Stimulated activated CD8-positive, alpha-beta memory T cell treated with anti-CD3 and anti-CD28 coated beads, Interleukin-7, amount 100 ng/mL, for 4 hours (primary cell): Measurements from ENCODE around the gene ADGRG2.
A peak's percentile ranks its signal among the peaks of the same experiment; 100 is the strongest.
"Not testable (repeated sequence)": the region's sequence is repeated elsewhere in the genome, so short reads cannot be mapped to it uniquely, and the experiment has no call there.

ENCODE experiments used
- DNase-seq, 2 donors: peaks; one replicate each; pipeline ENCODE4 v3.0.0-alpha.2; 2020; ENCODE audit warnings: low read depth in 2 of 2

Gene ADGRG2

DNA sequence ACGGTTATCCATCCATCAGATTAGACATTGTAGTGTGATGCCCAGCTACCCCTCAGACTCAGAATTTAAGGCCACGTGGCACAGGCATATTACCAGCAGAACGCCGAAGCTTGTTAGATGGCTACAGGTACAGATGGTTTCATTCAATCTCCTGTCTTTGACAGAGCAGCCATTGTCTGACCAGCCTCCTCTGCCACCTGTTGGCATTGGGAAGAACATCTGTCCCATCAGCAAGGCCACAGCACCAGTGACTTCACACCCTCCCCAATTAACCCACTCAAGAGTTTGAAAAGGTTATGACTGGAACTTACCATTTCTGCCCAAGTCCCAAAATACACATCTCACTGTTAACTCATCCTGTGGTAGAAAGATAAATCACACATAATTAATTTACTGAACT, 116.4 kb downstream of the ADGRG2 start:
- DNase-seq, result no peak

DNA sequence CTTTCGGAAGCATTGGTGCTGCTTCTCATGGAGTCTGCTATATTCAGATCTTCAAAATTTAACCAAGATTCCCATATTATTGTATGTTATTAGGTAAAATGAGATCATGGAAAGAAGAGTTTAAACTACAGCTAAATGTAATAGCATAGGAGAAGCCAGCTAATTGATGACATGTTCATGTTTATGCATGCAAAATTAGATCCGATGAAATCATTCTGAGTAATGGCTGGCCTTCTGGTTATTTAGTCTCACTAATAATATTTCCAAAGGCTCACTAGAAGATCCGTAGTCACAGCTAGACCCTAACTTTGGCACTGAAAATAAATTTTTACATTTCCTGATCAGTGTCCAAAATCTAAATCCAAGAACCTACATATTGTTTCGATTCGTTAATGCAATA, 118.5 kb downstream of the ADGRG2 start:
- DNase-seq, result no peak

DNA sequence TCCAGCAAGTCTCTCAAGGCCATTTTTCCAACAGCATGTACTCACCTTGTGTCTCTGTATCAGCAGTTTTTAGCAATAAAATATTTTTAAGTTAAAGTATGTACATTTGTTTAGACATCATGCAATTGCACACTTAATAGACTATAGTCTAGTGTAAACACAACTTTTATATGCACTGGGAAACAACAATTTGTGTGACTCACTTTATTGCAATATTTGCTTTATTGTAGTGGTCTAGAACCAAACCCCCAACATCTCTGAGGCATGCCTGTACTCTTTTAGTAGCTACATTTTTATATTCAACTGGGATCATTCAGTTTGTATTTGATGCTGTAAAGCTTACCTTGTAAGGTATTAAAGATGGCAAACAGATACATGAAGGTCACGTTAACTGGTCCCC, 123.6 kb downstream of the ADGRG2 start:
- DNase-seq, result no peak

DNA sequence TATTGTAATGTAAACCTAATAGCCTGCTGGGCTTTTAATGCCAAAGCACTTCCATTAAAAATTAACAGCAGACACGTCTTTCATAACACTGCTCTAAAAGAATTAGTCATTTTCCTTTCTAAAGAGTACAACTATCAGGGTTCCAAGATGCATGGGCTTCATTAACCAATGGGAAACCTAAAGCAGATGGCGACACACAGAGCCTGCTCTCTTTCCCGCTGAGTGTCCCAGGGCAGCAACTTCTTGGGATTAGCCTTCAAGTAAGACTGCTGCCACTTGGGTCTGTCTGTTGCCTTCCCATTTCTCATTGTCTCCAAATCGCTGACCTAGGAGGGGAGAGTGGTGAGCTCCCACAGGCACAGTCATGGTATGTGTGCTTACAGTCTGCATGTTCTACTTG, 124.4 kb downstream of the ADGRG2 start:
- DNase-seq, result no peak

DNA sequence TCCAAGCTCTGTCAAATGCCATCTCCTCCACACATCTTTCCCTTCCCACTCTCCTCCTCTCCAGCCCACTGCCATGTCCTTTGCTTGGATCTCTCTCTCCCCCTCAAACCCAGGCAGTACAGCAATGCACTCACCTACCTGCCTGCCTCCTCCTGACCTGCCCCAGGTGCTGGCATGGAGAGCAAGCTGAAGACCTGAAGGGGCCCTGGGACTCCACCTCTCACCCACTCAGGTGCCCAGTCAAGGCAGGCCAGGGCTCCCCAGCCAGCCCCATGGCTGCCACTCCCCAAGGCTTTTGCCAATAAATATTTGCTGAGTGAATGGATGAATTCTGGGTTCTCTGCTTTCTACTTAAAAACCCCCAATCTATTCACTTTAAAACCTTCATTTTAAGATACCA, 125.7 kb downstream of the ADGRG2 start:
- DNase-seq, result no peak

DNA sequence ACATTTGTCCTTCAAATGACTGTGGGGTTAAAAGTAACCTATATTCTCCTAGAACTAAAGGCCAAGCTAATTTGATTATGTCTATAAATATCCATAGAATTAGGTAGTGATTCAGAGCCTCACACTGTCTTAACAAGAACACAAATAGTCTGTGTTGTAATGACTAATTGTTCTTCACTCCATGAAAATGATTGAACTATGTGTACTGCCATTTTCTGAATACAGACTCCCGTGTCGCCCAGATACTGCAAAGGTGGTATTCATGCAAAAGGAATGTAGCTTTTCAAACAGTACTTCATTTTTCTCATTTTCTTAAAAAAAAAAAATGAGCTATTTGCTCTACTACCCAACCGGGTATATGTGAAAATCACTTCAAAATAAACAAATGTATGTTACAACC, 127.0 kb downstream of the ADGRG2 start:
- no peak for DNase-seq

DNA sequence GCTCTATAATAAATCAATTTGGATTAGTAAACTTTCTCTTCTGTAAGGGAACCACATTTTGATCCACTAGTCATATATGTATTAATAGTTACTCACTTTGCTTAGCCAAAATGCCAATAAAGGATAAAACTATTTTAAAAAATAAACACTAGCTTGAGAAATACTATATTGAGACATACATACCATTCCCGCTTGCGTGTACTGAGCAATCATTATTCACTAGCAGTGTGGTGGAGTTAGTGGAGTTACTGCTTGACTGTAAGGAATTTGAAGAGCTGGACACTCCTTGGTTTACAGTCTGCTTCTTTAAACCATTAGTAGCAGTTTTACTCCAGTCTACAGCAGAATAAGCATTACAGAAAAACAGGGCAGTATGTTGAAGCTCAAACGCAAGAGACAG, 127.6 kb downstream of the ADGRG2 start:
- no peak for DNase-seq

DNA sequence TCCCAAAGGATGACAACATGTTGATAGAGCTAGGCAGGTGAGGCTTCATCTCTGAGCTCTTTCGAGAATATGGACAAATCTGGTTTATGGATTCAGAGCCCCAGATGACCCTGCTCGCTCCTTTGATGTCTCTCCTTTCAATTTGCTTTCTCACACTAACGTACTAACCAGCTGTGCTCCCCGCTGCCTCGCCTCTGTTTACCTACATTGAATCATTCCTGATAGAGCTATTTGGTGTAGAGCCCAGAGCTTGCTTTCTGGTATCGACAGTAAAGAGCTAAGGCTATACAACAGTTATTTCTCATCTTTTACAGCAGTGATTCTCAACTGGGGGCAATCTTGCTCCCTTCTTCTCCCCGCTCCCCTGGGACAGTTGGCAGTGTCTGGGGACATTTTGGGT, 129.4 kb downstream of the ADGRG2 start:
- DNase-seq, result no peak

DNA sequence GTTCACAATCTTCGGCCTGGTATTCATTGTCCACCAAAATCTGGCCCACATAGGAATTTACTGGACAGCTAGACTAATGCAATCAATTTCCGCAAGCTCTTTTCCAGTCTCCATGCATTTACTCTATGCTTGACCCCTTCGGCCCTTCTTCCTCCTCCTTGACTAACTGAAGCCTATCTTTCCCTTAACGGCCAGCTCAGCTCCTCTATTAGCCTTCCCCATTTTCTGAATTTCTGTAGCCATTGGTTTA, 137.2 kb downstream of the ADGRG2 start:
- DNase-seq, result no peak

DNA sequence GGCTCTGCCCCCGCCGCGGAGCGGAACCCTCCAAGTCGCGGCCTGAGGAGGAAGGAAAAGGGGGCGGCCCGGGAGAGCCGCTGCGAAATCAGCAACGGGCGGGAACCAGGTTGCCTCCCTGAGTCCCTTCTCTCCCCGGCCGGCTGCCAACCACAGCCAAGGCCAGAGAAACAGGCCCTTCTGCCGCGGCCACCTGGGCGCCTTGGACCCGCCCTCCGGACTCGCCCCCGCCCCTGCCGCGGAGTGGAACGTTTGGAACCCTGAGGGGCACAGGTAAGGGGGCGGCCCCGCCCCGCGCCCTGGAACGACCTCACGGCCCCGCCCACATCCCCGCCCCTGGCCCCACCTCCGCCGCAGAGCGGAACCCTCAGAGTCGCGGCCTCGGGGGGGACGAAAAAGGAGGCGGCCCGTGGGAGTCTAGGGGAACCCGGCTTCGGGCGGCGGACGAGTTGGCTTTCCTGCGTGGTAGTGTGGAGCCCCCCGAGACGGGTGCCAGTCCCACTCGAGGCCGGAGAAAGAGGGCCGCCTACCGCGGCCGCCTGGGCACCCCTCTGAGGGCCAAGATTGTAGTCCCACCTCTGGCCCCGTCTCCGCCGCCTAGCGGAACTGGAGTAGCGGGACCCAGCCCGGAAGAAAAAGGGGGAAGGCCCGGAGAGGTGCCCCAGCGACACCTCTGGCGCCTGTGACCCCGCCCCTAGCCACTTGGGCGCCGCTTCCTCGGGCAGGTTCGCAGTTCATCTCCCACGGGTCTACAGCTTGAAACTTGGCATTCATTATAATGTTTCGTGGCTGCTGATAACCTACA, 137.7 kb downstream of the ADGRG2 start:
- peak; percentile 76 to 82 for DNase-seq

DNA sequence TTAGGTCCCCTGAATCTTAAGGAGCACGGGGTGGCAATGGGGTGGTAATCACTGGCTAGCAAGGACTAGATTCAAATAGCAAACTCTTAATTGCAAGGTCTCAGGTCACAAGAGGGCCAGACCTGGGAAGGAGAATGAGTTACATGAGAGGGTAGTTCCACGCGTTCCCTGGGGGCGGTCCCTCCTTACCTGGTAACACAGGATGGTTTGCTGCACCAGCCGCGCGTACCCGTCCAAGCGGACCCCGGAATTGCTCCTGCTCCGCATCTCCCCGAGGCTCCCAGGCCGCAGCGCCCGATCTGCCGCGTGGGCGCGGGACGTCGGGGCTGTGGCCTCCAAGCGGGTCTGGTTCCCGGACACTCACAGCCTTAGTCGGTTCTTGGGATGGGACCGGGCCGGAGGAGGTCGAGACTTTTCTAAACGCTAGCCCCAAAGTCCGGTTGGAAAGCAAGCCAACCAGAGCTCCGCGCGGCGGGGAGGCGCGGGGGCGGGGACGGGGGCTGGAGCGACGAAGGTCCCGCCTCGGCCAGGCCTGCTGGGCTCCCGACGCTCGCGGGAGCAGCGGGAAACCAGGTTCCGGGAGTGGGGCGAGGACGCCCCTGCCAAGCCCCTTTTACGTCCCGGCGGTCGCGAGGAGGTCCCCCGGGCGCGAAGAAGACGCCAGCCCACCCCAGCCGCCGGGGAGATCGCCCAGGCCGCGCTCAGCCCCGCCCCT, 138.4 kb downstream of the ADGRG2 start, which contains the start of gene PHKA2:
TSS of gene PHKA2 (minus strand) at position 449 of the 715 bp plus-strand sequence. CDS start at position 267, 182 bp downstream.
- DNase-seq, result peak in 1 of 2 donors; percentile 2

DNA sequence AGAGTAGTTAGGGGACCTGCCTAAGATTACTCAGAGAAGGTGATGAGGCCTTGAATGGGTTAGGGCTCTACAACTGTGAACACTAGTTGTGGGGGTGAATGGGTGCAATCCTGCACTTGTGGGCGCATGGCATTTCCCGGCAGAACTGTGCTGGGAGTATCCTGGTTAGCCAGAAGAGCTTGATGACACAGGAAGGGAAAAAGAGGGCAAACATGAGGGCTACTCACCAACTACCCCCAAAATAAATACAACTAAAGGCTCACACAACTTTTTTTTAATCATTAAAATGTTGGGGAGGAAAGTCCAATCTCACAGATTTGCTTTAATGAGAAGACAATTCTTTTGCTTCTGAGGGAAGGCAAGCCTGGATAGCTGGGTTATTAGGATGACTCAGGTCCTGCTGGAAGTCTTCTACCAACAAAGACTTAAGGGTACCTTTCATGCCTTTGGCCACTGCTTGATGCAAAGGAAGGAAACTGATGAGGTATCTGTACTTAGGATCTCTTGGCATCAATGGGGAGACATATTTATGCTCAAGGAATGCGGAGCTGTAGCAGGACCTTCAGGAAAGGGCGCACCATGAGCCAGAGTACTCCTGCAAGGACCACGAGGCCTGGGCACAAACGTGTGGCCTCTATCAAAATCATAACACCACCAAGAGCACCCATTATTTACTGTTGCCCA, 141.0 kb downstream of the ADGRG2 start:
- no peak for DNase-seq

DNA sequence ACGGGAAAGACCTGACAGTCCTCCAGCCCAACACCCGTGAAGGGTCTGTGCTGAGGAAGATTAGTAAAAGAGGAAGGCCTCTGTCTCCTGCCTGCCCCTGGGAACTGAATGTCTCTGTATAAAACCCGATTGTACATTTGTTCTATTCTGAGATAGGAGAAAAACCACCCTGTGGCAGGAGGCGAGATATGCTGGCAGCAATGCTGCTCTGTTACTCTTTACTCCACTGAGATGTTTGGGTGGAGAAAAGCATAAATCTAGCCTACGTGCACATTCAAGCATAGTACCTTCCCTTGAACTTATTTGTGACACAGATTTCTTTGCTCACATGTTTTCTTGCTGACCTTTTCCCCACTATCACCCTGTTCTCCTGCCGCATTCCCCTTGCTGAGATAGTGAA, 142.0 kb downstream of the ADGRG2 start:
- not testable (repeated sequence) for DNase-seq

DNA sequence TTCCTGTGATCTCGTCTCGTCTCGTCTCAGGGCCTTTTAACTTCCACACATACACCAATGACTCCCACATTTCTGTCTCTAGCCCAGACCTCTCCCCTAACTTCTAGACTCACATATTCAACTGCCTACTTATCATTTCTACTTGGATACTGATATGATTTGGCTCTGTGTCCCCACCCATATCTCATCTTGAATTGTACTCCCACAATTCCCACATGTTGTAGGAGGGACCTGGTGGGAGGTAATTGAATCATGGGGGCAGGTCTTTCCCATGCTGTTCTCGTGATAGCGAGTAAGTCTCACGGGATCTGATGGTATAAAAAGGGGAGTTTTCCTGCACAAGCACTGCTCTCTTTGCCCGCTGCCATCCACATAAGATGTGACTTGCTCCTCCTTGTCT, 147.3 kb downstream of the ADGRG2 start:
- DNase-seq, result no peak

DNA sequence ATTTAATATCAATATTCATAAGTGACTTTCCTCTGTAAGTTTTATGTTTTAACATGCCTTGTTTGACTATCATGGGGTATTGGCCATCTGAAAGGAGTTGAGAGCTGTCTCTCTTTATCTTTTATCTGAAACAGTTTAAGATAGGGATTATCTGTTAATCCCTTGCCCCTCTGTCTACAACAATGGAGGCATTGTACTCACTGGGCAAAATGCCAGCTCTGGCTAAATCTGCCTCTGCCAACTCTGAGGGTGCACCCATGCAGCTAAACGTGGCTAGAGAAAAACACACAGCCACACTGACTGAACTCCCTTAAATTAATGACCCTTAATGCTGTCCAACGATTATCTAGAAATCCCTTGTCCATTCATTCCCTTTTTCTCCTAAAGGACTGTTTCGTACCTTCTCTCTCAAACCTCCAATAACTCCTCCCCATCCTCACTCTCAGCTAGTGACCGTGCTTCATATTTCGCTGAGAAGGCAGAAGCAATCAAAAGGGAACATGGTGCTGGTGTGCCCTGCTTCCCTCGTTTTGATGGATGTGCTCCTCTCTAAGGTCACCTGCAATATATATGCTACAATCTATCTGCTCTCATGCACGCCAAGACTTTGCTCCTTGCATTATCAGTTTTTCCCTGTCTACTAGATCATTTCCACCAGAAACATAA, 148.6 kb downstream of the ADGRG2 start:
- DNase-seq, result no peak

DNA sequence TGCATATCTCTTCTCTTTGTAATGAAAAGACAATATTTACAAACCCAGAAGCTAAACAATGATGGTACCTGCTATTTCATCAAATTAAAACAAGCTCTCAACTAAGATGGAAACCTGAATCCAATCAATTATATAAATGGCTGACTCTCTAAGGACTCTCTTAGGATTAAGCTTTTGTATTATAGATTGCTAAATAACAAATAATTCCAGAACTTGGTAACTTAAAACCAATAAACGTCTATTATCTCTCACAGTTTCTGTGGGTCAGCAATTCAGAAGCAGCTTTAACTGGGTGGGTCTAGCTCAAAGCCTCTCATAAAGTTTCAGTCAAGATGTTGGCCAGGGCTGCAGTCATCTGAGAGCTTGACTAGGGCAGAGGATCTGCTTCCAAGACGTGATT, 150.8 kb downstream of the ADGRG2 start:
- no peak for DNase-seq

DNA sequence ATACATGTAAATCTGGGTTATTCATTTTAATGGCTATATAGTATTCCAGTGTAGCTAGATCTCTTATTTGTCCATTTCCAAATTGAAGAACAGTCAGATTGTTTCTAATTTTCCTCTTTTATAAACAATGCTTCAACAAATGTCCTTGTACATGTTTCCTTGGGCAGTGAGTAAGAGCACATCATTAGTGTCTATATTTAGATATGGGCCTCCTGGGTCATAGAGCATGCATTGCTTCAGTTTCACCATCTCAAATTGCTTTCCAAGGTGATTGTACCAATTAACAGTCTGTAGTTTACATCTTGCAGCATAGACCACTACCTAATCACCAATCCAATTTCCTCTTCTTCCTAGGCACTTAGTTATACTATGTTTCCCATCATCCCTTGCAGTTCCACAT, 151.8 kb downstream of the ADGRG2 start:
- no peak for DNase-seq

DNA sequence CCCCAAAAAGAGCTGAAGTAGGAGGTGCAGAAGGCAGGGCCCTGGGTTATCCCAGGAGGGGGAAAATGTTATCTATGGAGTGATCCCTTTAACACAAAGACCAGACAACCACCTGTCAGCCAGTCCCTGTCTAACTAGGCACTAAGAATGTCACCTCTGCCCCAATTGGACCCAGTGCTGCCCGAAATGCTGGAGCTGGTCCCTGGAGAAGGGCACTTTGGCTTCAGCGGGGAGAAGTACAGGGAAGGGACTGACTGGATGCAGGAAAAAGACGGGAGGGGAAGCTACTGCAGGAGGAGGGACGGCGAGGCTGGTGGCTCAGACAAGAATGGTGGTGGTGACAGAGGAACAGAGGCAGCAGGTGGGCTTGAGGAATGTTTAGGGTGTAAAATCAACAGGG, 155.6 kb downstream of the ADGRG2 start:
- DNase-seq, result no peak

DNA sequence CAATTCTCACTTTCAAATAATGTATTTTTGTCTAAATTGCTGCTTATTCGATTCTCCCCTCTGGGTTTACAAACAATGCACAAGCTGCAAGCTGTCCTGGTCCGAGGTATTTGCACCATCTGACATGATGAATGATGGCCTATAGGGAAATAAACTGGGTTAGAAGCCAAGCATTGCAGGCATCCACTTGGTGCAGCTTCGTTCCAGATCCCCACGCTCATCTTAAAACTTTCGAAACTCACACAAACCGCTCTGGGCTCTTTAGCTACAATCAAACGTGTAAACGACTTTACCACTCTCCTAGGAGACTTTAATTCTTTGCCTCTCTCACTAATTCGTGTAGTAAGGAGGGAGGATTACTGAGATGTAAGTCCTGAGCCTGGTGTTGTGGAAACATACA, 157.4 kb downstream of the ADGRG2 start:
- no peak for DNase-seq

DNA sequence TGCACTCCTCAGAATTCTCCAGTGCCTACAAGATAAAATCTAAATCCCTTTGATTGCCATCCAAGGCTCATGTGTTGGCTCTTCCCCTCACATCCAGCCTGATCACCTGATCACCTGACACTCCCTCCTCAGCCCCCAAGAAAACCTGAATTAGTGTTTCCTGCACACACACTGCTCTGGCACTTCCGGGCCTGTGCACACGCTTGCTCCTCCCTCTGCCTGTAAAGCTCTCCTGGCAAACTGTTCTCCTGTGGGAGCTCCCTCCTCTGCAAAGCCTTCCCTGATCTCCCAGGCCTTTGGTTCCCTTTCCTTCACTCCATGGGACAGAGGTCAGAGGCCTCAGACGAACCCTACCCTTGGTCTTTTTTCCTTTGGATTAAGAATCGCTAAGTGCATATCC, 158.2 kb downstream of the ADGRG2 start:
- DNase-seq, result no peak

DNA sequence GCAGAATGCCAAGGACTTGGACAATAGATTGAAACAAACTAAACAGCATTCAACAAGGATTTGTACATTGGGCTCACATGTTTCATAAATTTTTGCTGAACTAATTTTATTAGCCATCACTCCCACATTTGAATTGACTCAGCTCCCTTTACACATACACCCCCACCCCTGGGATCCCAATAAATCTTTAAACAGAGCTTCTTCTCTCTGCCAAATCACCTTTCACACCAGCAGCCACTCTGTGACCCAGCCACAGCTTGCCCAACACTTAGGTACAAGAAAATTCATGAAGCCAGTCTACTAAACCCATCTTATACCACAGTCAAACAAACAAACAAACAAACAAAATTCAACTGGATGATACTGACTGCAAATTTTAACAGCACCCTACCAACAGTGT, 159.9 kb downstream of the ADGRG2 start:
- no peak for DNase-seq

DNA sequence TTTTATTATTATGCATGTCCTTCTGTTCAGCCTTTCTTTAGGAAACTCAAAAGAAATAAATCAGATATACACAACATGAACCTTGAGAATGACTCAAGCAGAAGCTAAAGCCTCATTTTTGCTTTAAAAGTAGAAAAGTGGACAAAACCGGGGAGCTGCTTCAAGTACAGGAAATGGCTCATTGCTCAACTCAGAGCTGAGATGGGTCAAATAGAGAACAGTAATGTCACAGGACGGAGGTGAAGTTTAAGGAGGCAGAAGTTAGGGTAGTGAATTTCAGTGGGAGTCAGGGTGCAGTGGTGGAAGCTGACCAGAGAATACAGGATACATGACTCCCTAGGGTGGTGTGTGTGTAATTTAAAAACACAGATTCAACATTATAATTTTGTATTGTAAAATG, 160.6 kb downstream of the ADGRG2 start:
- no peak for DNase-seq
